ENCODE results near the gene FAM186B.

Gene FAM186B

GRCh38 chr12:49537752-49538509 is 67.5 kb downstream of the FAM186B start:
- DNase-seq (ENCODE audit: low read depth in 2 of 2), result peak in 1 of 2 donors; percentile 23
